ENCODE measurements around the gene HOXD9. TPM values are rescaled to one million over a fixed set of nuclear protein-coding genes. Genes with fewer than 3 reads are reported as not detected.

HOXD9 gene
- total RNA-seq, result 10 to 100 TPM; 10.6 to 27.1 (median 12.9) TPM
- polyA plus RNA-seq, result 1 to 10 TPM in 2 of 3 donors, under 1 TPM in 1; 0.46 to 3.6 (median 1.8) TPM

DNA sequence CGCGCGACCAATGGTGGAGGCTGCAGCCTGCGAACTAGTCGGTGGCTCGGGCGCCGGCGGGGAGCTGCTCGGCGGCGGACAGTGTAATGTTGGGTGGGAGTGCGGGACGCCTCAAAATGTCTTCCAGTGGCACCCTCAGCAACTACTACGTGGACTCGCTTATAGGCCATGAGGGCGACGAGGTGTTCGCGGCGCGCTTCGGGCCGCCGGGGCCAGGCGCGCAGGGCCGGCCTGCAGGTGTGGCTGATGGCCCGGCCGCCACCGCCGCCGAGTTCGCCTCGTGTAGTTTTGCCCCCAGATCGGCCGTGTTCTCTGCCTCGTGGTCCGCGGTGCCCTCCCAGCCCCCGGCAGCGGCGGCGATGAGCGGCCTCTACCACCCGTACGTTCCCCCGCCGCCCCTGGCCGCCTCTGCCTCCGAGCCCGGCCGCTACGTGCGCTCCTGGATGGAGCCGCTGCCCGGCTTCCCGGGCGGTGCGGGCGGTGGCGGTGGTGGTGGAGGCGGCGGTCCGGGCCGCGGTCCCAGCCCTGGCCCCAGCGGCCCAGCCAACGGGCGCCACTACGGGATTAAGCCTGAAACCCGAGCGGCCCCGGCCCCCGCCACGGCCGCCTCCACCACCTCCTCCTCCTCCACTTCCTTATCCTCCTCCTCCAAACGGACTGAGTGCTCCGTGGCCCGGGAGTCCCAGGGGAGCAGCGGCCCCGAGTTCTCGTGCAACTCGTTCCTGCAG, at the start of gene HOXD9:
Gene HOXD9, plus strand, starts transcription at position 37 of the 728 bp plus-strand sequence. Its CDS starts 50 bp downstream, at position 87.
- H3K27me3 ChIP-seq, result peaks cover 0 to 48% (median 7%) of the 10 kb centered on the region in 3 donors
- no peaks in the 10 kb centered on the region for H3K9me3 ChIP-seq
- WGBS, 2 donors, result 2 to 6% methylated on average over 84 of the region's 84 CpGs
- H3K27ac ChIP-seq, result peak within 1 kb of the TSS in 3 of 4 donors; percentile 48 to 73 (median 64)
- peaks cover 0 to 15% (median 4%) of the 10 kb centered on the region in 4 donors for H3K4me1 ChIP-seq
- peak; percentile 87 for DNase-seq
- peak within 1 kb of the TSS; percentile 26 to 57 (median 52) for H3K4me3 ChIP-seq
- peaks cover 0 to 12% (median 0%) of the 10 kb centered on the region in 4 donors for H3K36me3 ChIP-seq
- no peak for TF ChIP-seq CTCF (IDR thresholded peaks at IDR 0.05)
- peak in 3 of 4 donors; percentile 30 to 58 (median 51) for TF ChIP-seq POLR2AphosphoS5 (IDR thresholded peaks at IDR 0.05)
- intact Hi-C loops (cut with DNase I), result no loop called here

GRCh38 chr2:176072951-176073904, 49.3 kb upstream of the HOXD9 start:
- TF ChIP-seq POLR2AphosphoS5 (IDR thresholded peaks at IDR 0.05) (no peak), EP300 (IDR thresholded peaks at IDR 0.05) (no peak), POLR2A (IDR thresholded peaks at IDR 0.05) (no peak), CTCF (IDR thresholded peaks at IDR 0.05) (no peak)
- intact Hi-C loops (cut with DNase I), result no loop called here
- no peak overlapping the region for H3K4me3 ChIP-seq
- no peaks in the 10 kb centered on the region for H3K9me3 ChIP-seq
- WGBS, 2 donors, result 7 to 11% methylated on average over 29 of the region's 29 CpGs
- H3K27ac ChIP-seq, result no peak overlapping the region
- H3K36me3 ChIP-seq, result no peaks in the 10 kb centered on the region
- DNase-seq, result no peak
- peaks cover 8 to 100% (median 24%) of the 10 kb centered on the region in 3 donors for H3K27me3 ChIP-seq
- no peaks in the 10 kb centered on the region for H3K4me1 ChIP-seq

DNA sequence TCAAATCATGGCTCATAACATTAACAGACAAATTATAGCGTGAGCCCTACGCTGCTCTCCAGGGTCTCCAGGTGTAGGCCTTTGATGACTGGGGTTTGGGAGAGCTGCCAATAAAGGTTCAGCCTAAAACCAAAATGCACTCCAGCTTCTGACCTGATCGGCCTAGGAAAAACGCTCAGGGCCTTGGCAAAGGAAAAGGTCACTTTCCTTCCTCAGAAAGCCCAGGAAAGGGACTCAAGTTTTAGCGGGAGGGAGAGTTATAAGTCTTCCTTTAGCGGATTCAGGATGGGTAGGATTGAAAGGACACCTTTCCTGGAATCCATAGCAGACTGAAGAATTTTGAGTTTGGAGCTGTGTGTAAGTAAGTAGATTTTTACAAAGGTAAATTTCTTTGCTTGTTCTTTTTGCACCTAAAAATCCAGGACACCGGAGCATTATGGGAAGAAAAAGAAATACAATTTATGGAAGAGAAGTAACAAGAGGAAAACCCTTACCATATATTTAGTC, 47.5 kb upstream of the HOXD9 start:
- WGBS, 2 donors, result 33 to 41% methylated on average over 7 of the region's 7 CpGs

More for the DNA sequence above, 47.5 kb upstream of the HOXD9 start:
- Histone ChIP-seq H3K4me1 (peaks cover 0 to 12% (median 7%) of the 10 kb centered on the region in 4 donors), H3K9me3 (no peaks in the 10 kb centered on the region), H3K27me3 (peaks cover 18 to 100% (median 30%) of the 10 kb centered on the region in 3 donors), H3K36me3 (no peaks in the 10 kb centered on the region), H3K27ac (no peak overlapping the region), H3K4me3 (peak overlapping the region in 3 of 4 donors; percentile 15 to 34 (median 28))
- no peak for DNase-seq
- intact Hi-C loops (cut with DNase I), result loop anchor here (5.0 kb wide), 2 partner anchors 133 to 218 kb away; no protein-coding TSS in a partner anchor
- TF ChIP-seq POLR2A (IDR thresholded peaks at IDR 0.05) (no peak), CTCF (IDR thresholded peaks at IDR 0.05) (no peak), EP300 (IDR thresholded peaks at IDR 0.05) (no peak), POLR2AphosphoS5 (IDR thresholded peaks at IDR 0.05) (no peak)
